Stimulated activated CD4-positive, alpha-beta T cell treated with anti-CD3 and anti-CD28 coated beads, Interleukin-12 subunit alpha, Interleukin-12 subunit beta, amount 100 ng/mL, for 4 hours (primary cell): ENCODE measurements around the gene KANSL3.
"Not testable (repeated sequence)": the region's sequence is repeated elsewhere in the genome, so short reads cannot be mapped to it uniquely, and the experiment has no call there.

Source experiments
- DNase-seq: peaks from one replicate; pipeline ENCODE4 v3.0.0-alpha.2; 2020

Gene KANSL3

GRCh38 chr2:96638144-96639121 is at the start of gene KANSL3:
KANSL3 (minus strand) TSS chr2:96638312; CDS start chr2:96637135, 1,177 bp downstream.
- DNase-seq: peak; percentile 85

GRCh38 chr2:96687266-96687665 is 49.2 kb upstream of the KANSL3 start:
- DNase-seq: no peak

GRCh38 chr2:96685577-96686459 is 47.7 kb upstream of the KANSL3 start:
- no peak for DNase-seq

GRCh38 chr2:96684883-96685576 is 46.9 kb upstream of the KANSL3 start:
- DNase-seq: no peak

GRCh38 chr2:96683972-96684820 is 46.1 kb upstream of the KANSL3 start:
- DNase-seq: no peak

- DNase-seq: no peak
These were observed 45.2 kb upstream of the KANSL3 start for GRCh38 chr2:96683307-96683706.

GRCh38 chr2:96681540-96681939 is 43.4 kb upstream of the KANSL3 start:
- no peak for DNase-seq

GRCh38 chr2:96680561-96681141 is 42.5 kb upstream of the KANSL3 start:
- DNase-seq: no peak

- no peak for DNase-seq
These were observed 41.7 kb upstream of the KANSL3 start for GRCh38 chr2:96679848-96680247.

- no peak for DNase-seq
These were observed 31.6 kb upstream of the KANSL3 start for GRCh38 chr2:96669539-96670215.

GRCh38 chr2:96668771-96669170 is 30.7 kb upstream of the KANSL3 start:
- DNase-seq: no peak

- DNase-seq: not testable (repeated sequence)
These were observed 27.6 kb upstream of the KANSL3 start for GRCh38 chr2:96665717-96666116.

- no peak for DNase-seq
These were observed 27.0 kb upstream of the KANSL3 start for GRCh38 chr2:96665083-96665569.

GRCh38 chr2:96664366-96664925 is 26.3 kb upstream of the KANSL3 start:
- no peak for DNase-seq

GRCh38 chr2:96663829-96664228 is 25.7 kb upstream of the KANSL3 start:
- DNase-seq: no peak

GRCh38 chr2:96663177-96663576 is 25.1 kb upstream of the KANSL3 start:
- DNase-seq: no peak

- DNase-seq: no peak
These were observed 24.2 kb upstream of the KANSL3 start for GRCh38 chr2:96662360-96662759.

- DNase-seq: no peak
These were observed 23.2 kb upstream of the KANSL3 start for GRCh38 chr2:96661324-96661723.

GRCh38 chr2:96656540-96656939 is 18.4 kb upstream of the KANSL3 start:
- DNase-seq: no peak

GRCh38 chr2:96655526-96655925 is 17.4 kb upstream of the KANSL3 start:
- DNase-seq: no peak
